Measurements from ENCODE around the gene BTBD9. TPM values are rescaled to one million over a fixed set of nuclear protein-coding genes. Genes with fewer than 3 reads are reported as not detected.

Gene BTBD9
- total RNA-seq, 4 donors from 2014 or later, result 9.2 to 16.3 (median 11.6) TPM

GRCh38 chr6:38236631-38237030 is 403.1 kb downstream of the BTBD9 start:
- Histone ChIP-seq H3K27me3 (no peaks in the 10 kb centered on the region), H3K27ac (no peak overlapping the region), H3K9me3 (no peaks in the 10 kb centered on the region), H3K4me1 (peaks cover 0 to 10% (median 0%) of the 10 kb centered on the region in 3 donors), H3K36me3 (no peaks in the 10 kb centered on the region), H3K4me3 (no peak overlapping the region)
- DNase-seq, result no peak
- intact Hi-C loops (cut with DNase I), result no loop called here
- TF ChIP-seq POLR2A (IDR thresholded peaks at IDR 0.05) (no peak), CTCF (IDR thresholded peaks at IDR 0.05) (no peak)
- WGBS, 2 donors, result 90 to 94% methylated on average over 1 of the region's 1 CpG

GRCh38 chr6:38234934-38235682 is 404.6 kb downstream of the BTBD9 start:
- WGBS, 2 donors, result 88 to 92% methylated on average over 4 of the region's 4 CpGs
- Histone ChIP-seq H3K4me1 (peaks cover 0 to 8% (median 0%) of the 10 kb centered on the region in 3 donors), H3K27me3 (no peaks in the 10 kb centered on the region), H3K27ac (no peak overlapping the region), H3K4me3 (no peak overlapping the region), H3K9me3 (no peaks in the 10 kb centered on the region), H3K36me3 (no peaks in the 10 kb centered on the region)
- intact Hi-C loops (cut with DNase I), result no loop called here
- DNase-seq, result no peak
- TF ChIP-seq CTCF (IDR thresholded peaks at IDR 0.05) (no peak), POLR2A (IDR thresholded peaks at IDR 0.05) (no peak)

DNA sequence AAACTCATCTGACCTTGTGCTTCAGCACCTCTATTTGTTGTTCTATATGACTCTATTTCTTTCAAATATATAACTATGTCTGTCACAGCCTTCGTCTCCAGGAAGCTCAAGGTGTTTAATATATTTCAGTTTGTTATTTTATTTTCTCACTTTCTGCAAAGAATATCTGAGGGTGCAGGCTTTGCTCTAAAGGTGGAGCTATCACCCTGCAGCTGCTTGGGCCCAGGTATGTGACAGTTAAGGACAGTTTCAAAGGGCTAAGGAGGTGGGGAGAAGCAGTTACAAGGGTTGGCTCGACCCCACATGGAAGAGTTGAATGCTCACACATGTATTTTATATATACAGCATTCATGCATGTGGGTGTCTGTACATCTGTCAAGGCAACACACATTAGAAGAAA is 405.6 kb downstream of the BTBD9 start:
- no peak for TF ChIP-seq CTCF (IDR thresholded peaks at IDR 0.05)
- TF ChIP-seq POLR2A (IDR thresholded peaks at IDR 0.05), result no peak
- no peak for DNase-seq
- H3K4me1 ChIP-seq, result no peaks in the 10 kb centered on the region
- H3K9me3 ChIP-seq, result no peaks in the 10 kb centered on the region
- H3K27ac ChIP-seq, result no peak overlapping the region
- H3K36me3 ChIP-seq, result no peaks in the 10 kb centered on the region
- intact Hi-C loops (cut with DNase I), result no loop called here
- WGBS, 2 donors, result 76 to 88% methylated on average over 2 of the region's 2 CpGs
- H3K27me3 ChIP-seq, result no peaks in the 10 kb centered on the region
- no peak overlapping the region for H3K4me3 ChIP-seq

DNA sequence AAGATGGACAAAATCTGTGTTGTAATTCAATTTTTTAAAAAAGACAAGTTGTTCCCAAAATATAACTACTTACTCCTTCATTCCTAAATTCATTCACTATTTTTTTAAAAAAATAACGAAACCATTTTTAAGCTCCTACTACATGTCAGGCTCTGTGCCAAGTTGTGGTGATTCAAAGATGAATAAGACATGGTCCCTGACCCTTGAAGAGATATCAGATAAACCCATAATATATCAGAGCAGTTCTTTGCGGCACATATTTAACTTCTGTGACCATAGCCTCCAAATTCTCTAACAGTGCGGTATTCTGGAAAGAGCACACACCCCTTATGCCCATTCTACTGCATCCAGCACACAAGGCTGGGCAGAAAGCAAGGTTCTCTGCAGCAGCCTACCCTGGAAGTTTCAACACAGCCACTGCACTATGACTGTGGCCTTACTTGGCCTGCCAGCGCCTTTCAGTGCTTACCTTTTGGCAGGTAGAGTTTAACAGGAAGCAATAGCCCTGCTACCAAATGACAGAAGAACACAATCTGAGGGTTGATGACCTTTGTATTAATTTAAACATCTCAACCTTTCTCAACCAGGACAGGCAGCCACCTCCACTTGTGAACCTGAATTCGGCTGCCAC is 406.5 kb downstream of the BTBD9 start:
- Histone ChIP-seq H3K36me3 (no peaks in the 10 kb centered on the region), H3K9me3 (no peaks in the 10 kb centered on the region), H3K27me3 (no peaks in the 10 kb centered on the region), H3K4me3 (no peak overlapping the region), H3K27ac (no peak overlapping the region), H3K4me1 (no peaks in the 10 kb centered on the region)
- TF ChIP-seq POLR2A (IDR thresholded peaks at IDR 0.05), result no peak
- intact Hi-C loops (cut with DNase I), result no loop called here
- WGBS, 2 donors, result 81 to 86% methylated on average over 5 of the region's 5 CpGs
- no peak for DNase-seq

DNA sequence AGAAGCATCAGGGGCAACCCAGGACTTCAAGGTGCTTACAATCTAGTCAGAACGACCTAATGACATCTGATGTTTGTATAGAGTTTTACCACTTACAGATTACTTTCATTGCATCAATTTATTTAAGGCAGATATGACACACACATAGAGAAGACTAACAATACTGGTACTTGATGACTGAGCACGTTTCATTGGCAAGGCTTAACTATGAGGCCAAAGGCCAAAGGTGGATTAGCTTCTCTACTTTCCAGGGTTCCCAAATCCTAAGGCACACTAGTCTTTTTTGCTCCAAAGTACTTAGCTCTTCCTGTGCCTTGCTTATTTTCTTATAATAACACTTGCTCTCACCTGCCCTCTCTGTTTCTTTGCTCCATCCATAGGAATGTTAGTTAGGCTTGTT is 414.0 kb downstream of the BTBD9 start:
- Histone ChIP-seq H3K4me1 (peaks cover 0 to 5% (median 0%) of the 10 kb centered on the region in 3 donors), H3K27ac (no peak overlapping the region), H3K9me3 (no peaks in the 10 kb centered on the region), H3K27me3 (no peaks in the 10 kb centered on the region), H3K4me3 (no peak overlapping the region), H3K36me3 (no peaks in the 10 kb centered on the region)
- 16 to 41% methylated on average over 2 of the region's 2 CpGs for WGBS, 2 donors
- intact Hi-C loops (cut with DNase I), result no loop called here
- no peak for DNase-seq
- TF ChIP-seq POLR2A (IDR thresholded peaks at IDR 0.05) (no peak), CTCF (IDR thresholded peaks at IDR 0.05) (no peak)
